Measurements from ENCODE around the gene ETF1. TPM values are rescaled to one million over a fixed set of nuclear protein-coding genes. Genes with fewer than 3 reads are reported as not detected.

Gene ETF1
- total and polyA plus RNA-seq, 9 of the 15 experiments (the other 6 are each of a cell fraction or from before 2014, with no cell fraction given) = 53.7 to 209 (median 164) TPM

DNA sequence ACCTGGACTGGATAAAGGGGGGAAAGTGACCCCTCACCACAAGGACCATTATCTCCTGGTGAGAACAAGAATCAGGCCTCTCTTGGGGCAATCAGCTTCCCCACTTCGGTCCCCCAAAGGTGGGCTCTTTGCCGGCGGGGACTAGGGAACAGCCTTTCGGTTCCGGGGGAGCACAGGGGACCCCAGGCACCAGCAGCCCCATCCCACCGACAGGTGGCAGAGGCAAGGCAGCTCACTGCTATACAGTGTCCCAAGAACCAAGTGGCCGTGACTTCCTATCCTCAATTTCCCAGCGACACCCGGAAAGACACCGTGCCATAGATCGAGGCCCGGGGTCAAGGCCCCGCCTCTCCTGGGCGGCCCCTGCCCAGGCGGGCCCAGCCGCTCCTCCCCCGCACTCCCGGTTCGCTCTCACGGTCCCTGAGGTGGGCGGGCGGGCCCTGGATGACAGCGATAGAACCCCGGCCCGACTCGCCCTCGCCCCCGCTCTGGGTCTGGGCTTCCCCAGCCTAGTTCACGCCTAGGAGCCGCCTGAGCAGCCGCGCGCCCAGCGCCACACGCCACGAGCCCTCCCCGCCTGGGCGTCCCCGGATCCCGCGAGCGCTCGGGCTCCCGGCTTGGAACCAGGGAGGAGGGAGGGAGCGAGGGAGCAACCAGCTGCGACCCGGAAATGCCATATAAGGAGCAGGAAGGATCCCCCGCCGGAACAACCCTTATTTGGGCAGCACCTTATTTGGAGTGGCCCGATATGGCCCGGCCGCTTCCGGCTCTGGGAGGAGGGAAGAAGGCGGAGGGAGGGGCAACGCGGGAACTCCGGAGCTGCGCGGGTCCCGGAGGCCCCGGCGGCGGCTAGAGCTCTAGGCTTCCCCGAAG is 78.4 kb downstream of the ETF1 start (continued):
- TF ChIP-seq, protein P1, sequence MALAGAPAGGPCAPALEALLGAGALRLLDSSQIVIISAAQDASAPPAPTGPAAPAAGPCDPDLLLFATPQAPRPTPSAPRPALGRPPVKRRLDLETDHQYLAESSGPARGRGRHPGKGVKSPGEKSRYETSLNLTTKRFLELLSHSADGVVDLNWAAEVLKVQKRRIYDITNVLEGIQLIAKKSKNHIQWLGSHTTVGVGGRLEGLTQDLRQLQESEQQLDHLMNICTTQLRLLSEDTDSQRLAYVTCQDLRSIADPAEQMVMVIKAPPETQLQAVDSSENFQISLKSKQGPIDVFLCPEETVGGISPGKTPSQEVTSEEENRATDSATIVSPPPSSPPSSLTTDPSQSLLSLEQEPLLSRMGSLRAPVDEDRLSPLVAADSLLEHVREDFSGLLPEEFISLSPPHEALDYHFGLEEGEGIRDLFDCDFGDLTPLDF (CRISPR knock-in tag; IDR thresholded peaks at IDR 0.05) = 0 out of 2 replicates have a peak, but pooled peaks have one; percentile 28
- peak; percentile 74 for TF ChIP-seq SAP30 (IDR thresholded peaks at IDR 0.05; ENCODE audit: borderline replicate concordance, insufficient read depth, low read depth, low read length, poor library complexity, severe bottlenecking)
- peak; percentile 78 for TF ChIP-seq CTBP1 (IDR thresholded peaks at IDR 0.05; ENCODE audit: borderline replicate concordance)
- no peak for TF ChIP-seq ZNF766 (CRISPR knock-in tag; conservative IDR thresholded peaks at IDR 0.05)
- no peak for TF ChIP-seq KDM2B (CRISPR knock-in tag; IDR thresholded peaks at IDR 0.05)
- TF ChIP-seq PYGO2 (tag; IDR thresholded peaks at IDR 0.05) = no peak
- TF ChIP-seq ZFP1 (CRISPR knock-in tag; IDR thresholded peaks at IDR 0.05) = 0 out of 2 replicates have a peak, but pooled peaks have one; percentile 55
- TF ChIP-seq ZNF121 (CRISPR knock-in tag; conservative IDR thresholded peaks at IDR 0.05) = no peak
- TF ChIP-seq TFAM (CRISPR knock-in tag; conservative IDR thresholded peaks at IDR 0.05) = no peak
- no peak for TF ChIP-seq KDM1A (IDR thresholded peaks at IDR 0.05)
- TF ChIP-seq ZNF699 (CRISPR knock-in tag; IDR thresholded peaks at IDR 0.05; ENCODE audit: insufficient replicate concordance) = no peak
- no peak for TF ChIP-seq NR2F6 (CRISPR knock-in tag; IDR thresholded peaks at IDR 0.05)
- TF ChIP-seq FOXK1 (CRISPR knock-in tag; IDR thresholded peaks at IDR 0.05; ENCODE audit: borderline replicate concordance) = 0 out of 2 replicates have a peak, but pooled peaks have one; percentile 46
- TF ChIP-seq, protein P2, sequence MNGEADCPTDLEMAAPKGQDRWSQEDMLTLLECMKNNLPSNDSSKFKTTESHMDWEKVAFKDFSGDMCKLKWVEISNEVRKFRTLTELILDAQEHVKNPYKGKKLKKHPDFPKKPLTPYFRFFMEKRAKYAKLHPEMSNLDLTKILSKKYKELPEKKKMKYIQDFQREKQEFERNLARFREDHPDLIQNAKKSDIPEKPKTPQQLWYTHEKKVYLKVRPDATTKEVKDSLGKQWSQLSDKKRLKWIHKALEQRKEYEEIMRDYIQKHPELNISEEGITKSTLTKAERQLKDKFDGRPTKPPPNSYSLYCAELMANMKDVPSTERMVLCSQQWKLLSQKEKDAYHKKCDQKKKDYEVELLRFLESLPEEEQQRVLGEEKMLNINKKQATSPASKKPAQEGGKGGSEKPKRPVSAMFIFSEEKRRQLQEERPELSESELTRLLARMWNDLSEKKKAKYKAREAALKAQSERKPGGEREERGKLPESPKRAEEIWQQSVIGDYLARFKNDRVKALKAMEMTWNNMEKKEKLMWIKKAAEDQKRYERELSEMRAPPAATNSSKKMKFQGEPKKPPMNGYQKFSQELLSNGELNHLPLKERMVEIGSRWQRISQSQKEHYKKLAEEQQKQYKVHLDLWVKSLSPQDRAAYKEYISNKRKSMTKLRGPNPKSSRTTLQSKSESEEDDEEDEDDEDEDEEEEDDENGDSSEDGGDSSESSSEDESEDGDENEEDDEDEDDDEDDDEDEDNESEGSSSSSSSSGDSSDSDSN (IDR thresholded peaks at IDR 0.05; ENCODE audit: borderline replicate concordance in 1 of 2, low read depth in 2 of 2, low read length in 2 of 2) = no peak
- no peak for TF ChIP-seq ZNF57 (CRISPR knock-in tag; IDR thresholded peaks at IDR 0.05)
- TF ChIP-seq LEF1 (IDR thresholded peaks at IDR 0.05) = no peak
- peak; percentile 12 for TF ChIP-seq ZKSCAN1 (IDR thresholded peaks at IDR 0.05; ENCODE audit: low read depth, low read length)
- TF ChIP-seq GABPB2 (CRISPR knock-in tag; conservative IDR thresholded peaks at IDR 0.05) = no peak
- TF ChIP-seq CC2D1A (IDR thresholded peaks at IDR 0.05) = 0 out of 2 replicates have a peak, but pooled peaks have one; percentile 22
- TF ChIP-seq EHMT2 (IDR thresholded peaks at IDR 0.05) = no peak
- TF ChIP-seq MTA1 (IDR thresholded peaks at IDR 0.05; ENCODE audit: borderline replicate concordance) = peak; percentile 74
- TF ChIP-seq, protein P3, sequence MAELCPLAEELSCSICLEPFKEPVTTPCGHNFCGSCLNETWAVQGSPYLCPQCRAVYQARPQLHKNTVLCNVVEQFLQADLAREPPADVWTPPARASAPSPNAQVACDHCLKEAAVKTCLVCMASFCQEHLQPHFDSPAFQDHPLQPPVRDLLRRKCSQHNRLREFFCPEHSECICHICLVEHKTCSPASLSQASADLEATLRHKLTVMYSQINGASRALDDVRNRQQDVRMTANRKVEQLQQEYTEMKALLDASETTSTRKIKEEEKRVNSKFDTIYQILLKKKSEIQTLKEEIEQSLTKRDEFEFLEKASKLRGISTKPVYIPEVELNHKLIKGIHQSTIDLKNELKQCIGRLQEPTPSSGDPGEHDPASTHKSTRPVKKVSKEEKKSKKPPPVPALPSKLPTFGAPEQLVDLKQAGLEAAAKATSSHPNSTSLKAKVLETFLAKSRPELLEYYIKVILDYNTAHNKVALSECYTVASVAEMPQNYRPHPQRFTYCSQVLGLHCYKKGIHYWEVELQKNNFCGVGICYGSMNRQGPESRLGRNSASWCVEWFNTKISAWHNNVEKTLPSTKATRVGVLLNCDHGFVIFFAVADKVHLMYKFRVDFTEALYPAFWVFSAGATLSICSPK (IDR thresholded peaks at IDR 0.05; ENCODE audit: borderline replicate concordance) = no peak
- TF ChIP-seq RBM15 (IDR thresholded peaks at IDR 0.05; ENCODE audit: insufficient read depth, low read length) = no peak
